Measurements from ENCODE around the gene PSTPIP1. TPM values are rescaled to one million over a fixed set of nuclear protein-coding genes. Genes with fewer than 3 reads are reported as not detected.

PSTPIP1 gene
- total and polyA plus RNA-seq, 2 of the 8 experiments (the other 6 are each of a cell fraction or from before 2014, with no cell fraction given) = 1.6 to 1.8 TPM

DNA sequence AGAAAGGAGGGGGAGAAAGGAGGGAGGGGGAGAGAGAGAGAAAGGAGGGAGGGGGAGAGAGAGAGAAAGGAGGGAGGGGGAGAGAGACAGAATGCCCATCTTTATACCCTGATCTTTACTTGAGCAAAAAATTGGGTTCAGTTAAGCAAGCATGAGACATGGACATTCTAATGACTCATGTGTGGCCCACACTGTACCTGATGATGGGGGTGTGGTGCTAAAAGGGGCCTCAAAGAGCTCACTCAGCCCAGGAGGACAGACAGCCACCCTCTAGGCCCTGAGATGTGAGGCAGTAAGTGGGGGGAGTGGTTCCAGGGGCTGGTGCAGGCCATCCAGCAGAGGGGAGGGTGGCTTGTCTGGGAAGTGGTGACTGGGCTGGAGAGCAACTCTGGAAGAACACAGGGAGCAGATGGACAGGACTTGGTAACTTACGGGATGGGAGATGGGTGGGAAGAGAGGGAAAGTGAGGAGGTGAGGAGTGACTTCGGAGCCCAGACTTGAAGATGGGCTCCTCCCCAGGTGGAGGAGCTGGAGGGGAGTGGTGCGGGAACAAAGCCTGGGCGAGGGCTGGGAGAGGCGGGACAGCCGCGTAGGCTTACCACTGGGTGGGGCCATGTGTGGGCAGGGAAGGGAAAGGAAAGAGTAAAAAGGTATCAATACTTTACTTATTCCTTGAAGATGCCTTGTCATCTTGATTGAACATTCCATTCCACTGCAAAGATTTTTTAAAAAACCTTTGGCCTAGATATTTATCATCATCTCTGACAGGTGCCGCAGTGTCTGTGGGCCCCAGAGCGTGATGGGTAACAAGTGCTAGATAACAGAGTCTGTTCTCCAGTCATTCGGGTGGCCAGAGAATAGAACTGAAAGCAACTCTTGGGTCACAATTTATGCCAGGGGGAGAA is 43.6 kb downstream of the PSTPIP1 start:
- Histone ChIP-seq H2BK120ac (replicated peaks; ENCODE audit: low read depth, low read length) (no peak overlapping the region), H2AFZ (ENCODE audit: low read length) (no peak overlapping the region), H3K9me3 (ENCODE audit: insufficient read depth in 2 of 2, low read depth in 1 of 2, low read length in 1 of 2) (peaks cover 0 to 12% of the 10 kb centered on the region in 2 experiments; a peak in 1 of 4 replicates), H3K4me2 (ENCODE audit: insufficient read depth in 1 of 2, low read depth in 2 of 2, low read length in 2 of 2) (no peak overlapping the region), H3K79me1 (ENCODE audit: low read depth, low read length) (no peaks in the 10 kb centered on the region), H2BK20ac (ENCODE audit: low read length) (no peak overlapping the region), H3K56ac (replicated peaks; ENCODE audit: insufficient read length, low read depth, low read length) (no peak overlapping the region), H3K23ac (ENCODE audit: insufficient read length) (no peak overlapping the region), H3K4me3 (ENCODE audit: extremely low read depth in 1 of 4, insufficient read depth in 2 of 4, low read depth in 3 of 4, low read length in 4 of 4) (no peak overlapping the region), H3K36me3 (ENCODE audit: control insufficient read depth in 2 of 4, insufficient read depth in 4 of 4, low read length in 3 of 4) (peaks cover 0 to 9% (median 5%) of the 10 kb centered on the region in 4 experiments; a peak in 6 of 8 replicates), H3K23me2 (ENCODE audit: low read depth, low read length) (no peaks in the 10 kb centered on the region), H2BK12ac (ENCODE audit: low read depth, low read length) (no peak overlapping the region), H3K9ac (replicated peaks in 1 of 4; ENCODE audit: extremely low read depth in 1 of 4, low read depth in 3 of 4, low read length in 3 of 4) (no peak overlapping the region), H4K20me1 (replicated peaks in 1 of 2; ENCODE audit: control insufficient read depth in 1 of 2, insufficient read depth in 2 of 2, low read length in 2 of 2) (no peaks in the 10 kb centered on the region), H3K14ac (ENCODE audit: insufficient read length) (no peak overlapping the region), H2BK5ac (ENCODE audit: low read depth, low read length) (no peak overlapping the region), H4K91ac (replicated peaks; ENCODE audit: insufficient read length, low read length) (no peak overlapping the region), H3K27ac (ENCODE audit: low read depth, low read length) (no peak overlapping the region), H3K4me1 (replicated peaks in 1 of 4; ENCODE audit: control insufficient read depth in 3 of 4, insufficient read depth in 4 of 4, low read length in 3 of 4) (peaks cover 0 to 11% (median 6%) of the 10 kb centered on the region in 4 experiments; a peak in 4 of 7 replicates), H3K79me2 (ENCODE audit: control insufficient read depth in 1 of 2, insufficient read depth in 2 of 2, low read length in 2 of 2) (no peaks in the 10 kb centered on the region), H3K18ac (ENCODE audit: extremely low read depth, low read length) (no peak overlapping the region), H4K8ac (ENCODE audit: extremely low read depth, insufficient read depth, low read length) (no peak overlapping the region), H2AK5ac (ENCODE audit: low read depth, low read length) (no peak overlapping the region), H3K27me3 (replicated peaks in 1 of 4; ENCODE audit: control insufficient read depth in 3 of 4, extremely low read depth in 1 of 4, insufficient read depth in 3 of 4, low read length in 3 of 4) (no peaks in the 10 kb centered on the region), H2BK15ac (ENCODE audit: low read length) (no peak overlapping the region), H4K5ac (ENCODE audit: insufficient read length, low read depth, low read length) (no peak overlapping the region), H3K4ac (replicated peaks; ENCODE audit: insufficient read length, low read depth, low read length) (no peak overlapping the region)
- FAIRE-seq = no peak
- no peak for DNase-seq (ENCODE audit: low read depth in 1 of 2, low spot score in 2 of 2)
- ChIA-PET POLR2A (ENCODE audit: partially characterized antibody) (no interaction called here), CTCF (ENCODE audit: partially characterized antibody) (interaction anchor here (0.7 kb wide), 1 partner anchor 60 kb away, joined by 3 read pairs; no protein-coding TSS in a partner anchor)
- no CpG with 5 or more reads among the region's 10 CpGs for WGBS, 2 experiments (ENCODE audit: extremely low coverage in 1 of 2, insufficient coverage in 1 of 2, insufficient read length in 1 of 2, insufficient replicate concordance in 2 of 2, low coverage in 1 of 2, low lambda C conversion rate in 2 of 2, missing lambda C conversion rate in 1 of 2)
- TF ChIP-seq BACH1 (IDR thresholded peaks at IDR 0.05; ENCODE audit: low read length) (no peak), BCL11A (IDR thresholded peaks at IDR 0.05; ENCODE audit: low read depth in 2 of 2, low read length in 2 of 2) (no peak), EZH2 (IDR thresholded peaks at IDR 0.05; ENCODE audit: low read depth, low read length, severe bottlenecking) (no peak), CTBP2 (IDR thresholded peaks at IDR 0.05; ENCODE audit: borderline replicate concordance, insufficient read depth, insufficient read length, low read length) (no peak), TBP (IDR thresholded peaks at IDR 0.05; ENCODE audit: low read depth, low read length) (no peak), FOSL1 (IDR thresholded peaks at IDR 0.05; ENCODE audit: insufficient read depth, low read depth, low read length) (no peak), BRCA1 (IDR thresholded peaks at IDR 0.05; ENCODE audit: low read depth, low read length) (no peak), HDAC2 (IDR thresholded peaks at IDR 0.05; ENCODE audit: borderline replicate concordance in 1 of 2, low read depth in 2 of 2, low read length in 2 of 2) (no peak), NANOG (IDR thresholded peaks at IDR 0.05; ENCODE audit: insufficient read depth, low read depth, low read length, poor library complexity, severe bottlenecking) (no peak), CEBPB (IDR thresholded peaks at IDR 0.05; ENCODE audit: low read depth, low read length) (no peak)
- TF ChIP-seq, protein P1, sequence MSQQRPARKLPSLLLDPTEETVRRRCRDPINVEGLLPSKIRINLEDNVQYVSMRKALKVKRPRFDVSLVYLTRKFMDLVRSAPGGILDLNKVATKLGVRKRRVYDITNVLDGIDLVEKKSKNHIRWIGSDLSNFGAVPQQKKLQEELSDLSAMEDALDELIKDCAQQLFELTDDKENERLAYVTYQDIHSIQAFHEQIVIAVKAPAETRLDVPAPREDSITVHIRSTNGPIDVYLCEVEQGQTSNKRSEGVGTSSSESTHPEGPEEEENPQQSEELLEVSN (IDR thresholded peaks at IDR 0.05) = no peak
